Common myeloid progenitor, CD34-positive (primary cell): ENCODE data around the gene MEF2C.

ENCODE experiments used
- CTCF ChIA-PET: fragments of 350-600 bp; sonication (Branson Sonifier 250); formaldehyde crosslinking; loops from one replicate; lab custom pipeline; 2021; ENCODE audit warnings: antibody characterized with exemption; lab: Charles Lee
- POLR2A ChIA-PET: fragments of 350-600 bp; sonication (Branson Sonifier 250); formaldehyde crosslinking; loops from one replicate; lab custom pipeline; 2021; ENCODE audit warnings: antibody characterized with exemption; lab: Charles Lee
- DNase-seq, 3 donors: peaks; one replicate each; pipeline versions ENCODE4 v3.0.0 to v3.0.0-alpha.2; 2013
- H3K27ac ChIP-seq, 2 experiments: 1 replicate in 1 of 2; 2 replicates in 1 of 2; pipeline ENCODE4 v1.7.0; 2013; ENCODE audit warnings: inconsistent platforms in 2 of 2, low read length in 2 of 2, mild to moderate bottlenecking in 2 of 2, low read depth in 1 of 2, moderate library complexity in 1 of 2; ENCODE audit not compliant: severe bottlenecking in 2 of 2, insufficient read depth in 1 of 2, poor library complexity in 1 of 2
- H3K27me3 ChIP-seq, 5 experiments: replicated peaks in 2 of 5; 1 replicate in 3 of 5; 2 replicates in 2 of 5; pipeline versions ENCODE4 v1.6.1 to v1.7.0; 2013; ENCODE audit warnings: low read length in 4 of 5, mild to moderate bottlenecking in 2 of 5, moderate library complexity in 2 of 5, inconsistent platforms in 1 of 5; ENCODE audit not compliant: insufficient read depth in 5 of 5, control insufficient read depth in 4 of 5
- H3K36me3 ChIP-seq, 4 experiments: 1 replicate in 2 of 4; 2 replicates in 2 of 4; pipeline versions ENCODE4 v1.6.1 to v1.7.0; 2013; ENCODE audit warnings: low read length in 3 of 4, control low read depth in 1 of 4, mild to moderate bottlenecking in 1 of 4; ENCODE audit not compliant: control insufficient read depth in 4 of 4, insufficient read depth in 4 of 4
- H3K4me1 ChIP-seq, 4 experiments: 1 replicate in 3 of 4; 2 replicates in 1 of 4; pipeline versions ENCODE4 v1.6.1 to v1.7.1; 2013; ENCODE audit warnings: low read length in 3 of 4, mild to moderate bottlenecking in 3 of 4, control low read depth in 1 of 4, inconsistent platforms in 1 of 4, moderate library complexity in 1 of 4; ENCODE audit not compliant: control insufficient read depth in 4 of 4, insufficient read depth in 4 of 4; ENCODE audit errors: control extremely low read depth in 1 of 4
- H3K4me3 ChIP-seq, 7 experiments: 1 replicate in 4 of 7; 2 replicates in 3 of 7; pipeline versions ENCODE4 v1.5.1 to v1.7.0; 2013; ENCODE audit warnings: mild to moderate bottlenecking in 7 of 7, low read length in 6 of 7, moderate library complexity in 6 of 7, inconsistent platforms in 2 of 7, low read depth in 2 of 7, control low read depth in 1 of 7; ENCODE audit not compliant: insufficient read depth in 4 of 7, control insufficient read depth in 1 of 7; ENCODE audit errors: extremely low read depth in 1 of 7
- H3K9me3 ChIP-seq, 5 experiments: 1 replicate in 4 of 5; 2 replicates in 1 of 5; pipeline versions ENCODE4 v1.6.1 to v1.7.1; 2013; ENCODE audit warnings: low read length in 4 of 5, mild to moderate bottlenecking in 2 of 5, inconsistent platforms in 1 of 5, low read depth in 1 of 5, moderate library complexity in 1 of 5; ENCODE audit not compliant: control insufficient read depth in 4 of 5, insufficient read depth in 2 of 5; ENCODE audit errors: control extremely low read depth in 1 of 5
- WGBS: methylation state at CpG from one replicate; pipeline ENCODE4 v1.1.5; 2013; ENCODE audit not compliant: insufficient coverage; 5-methylcytosine and 5-hydroxymethylcytosine counted together

MEF2C gene

DNA sequence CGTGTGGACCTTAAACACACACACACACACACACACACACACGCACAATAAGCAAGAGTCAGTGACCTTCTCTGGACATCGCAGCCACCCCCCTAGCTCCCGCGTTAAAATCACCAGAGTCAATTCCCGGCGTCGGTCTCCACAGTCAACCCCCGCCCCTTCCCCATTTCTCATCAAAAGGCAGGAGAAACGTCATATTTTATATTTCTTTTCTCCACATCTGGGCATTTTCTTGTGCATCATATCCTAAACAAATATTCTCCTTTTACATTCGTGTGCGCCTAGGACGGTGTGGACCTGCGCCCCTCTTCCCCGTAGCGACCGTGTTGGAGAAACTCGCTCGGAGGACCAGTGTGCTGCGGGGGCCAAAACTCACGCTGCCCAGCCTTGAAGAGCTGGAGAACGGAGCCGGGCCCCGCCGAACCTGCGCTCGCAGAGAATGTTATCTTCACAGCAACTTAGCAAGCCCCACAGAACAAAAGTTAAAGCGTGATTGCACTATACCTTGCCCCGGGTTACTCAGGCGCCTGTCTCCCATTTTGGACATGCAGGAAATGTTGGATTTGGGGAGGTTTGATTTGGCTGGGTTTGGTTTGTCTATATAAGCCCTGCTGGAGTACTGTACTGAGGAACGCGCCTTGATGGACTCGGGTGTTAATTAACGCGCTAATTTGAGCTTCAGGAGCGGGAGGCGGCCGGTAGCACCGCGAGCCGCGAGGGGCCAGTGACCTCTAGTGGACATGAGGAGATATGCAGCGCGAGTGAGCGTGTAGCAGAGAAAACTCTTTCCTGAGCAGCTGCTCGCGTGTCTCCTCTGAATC, 192.4 kb downstream of the MEF2C start:
- peaks cover 0 to 19% (median 15%) of the 10 kb centered on the region in 4 experiments for H3K4me1 ChIP-seq
- no peak overlapping the region for H3K27ac ChIP-seq
- ChIA-PET CTCF (interaction anchor here (0.6 to 7.0 kb wide), 20 partner anchors 9 to 1574 kb away, joined by 3 to 53 read pairs (median 5); no protein-coding TSS in a partner anchor), POLR2A (interaction anchor here (0.6 to 1.1 kb wide), 2 partner anchors 24 to 919 kb away, joined by 3 read pairs; no protein-coding TSS in a partner anchor)
- 3% methylated on average over 41 of the region's 47 CpGs for WGBS
- peak overlapping the region in 4 of 7 experiments; percentile 26 to 54 (median 34) for H3K4me3 ChIP-seq
- DNase-seq, result peak; percentile 78 to 85 (median 84)
- H3K36me3 ChIP-seq, result no peaks in the 10 kb centered on the region
- peaks cover 0 to 3% (median 0%) of the 10 kb centered on the region in 5 experiments for H3K9me3 ChIP-seq
- peaks cover 42 to 100% (median 85%) of the 10 kb centered on the region in 5 experiments for H3K27me3 ChIP-seq

GRCh38 chr5:88689668-88690408, 193.1 kb downstream of the MEF2C start:
- H3K36me3 ChIP-seq, result no peaks in the 10 kb centered on the region
- H3K27ac ChIP-seq, result no peak overlapping the region
- H3K9me3 ChIP-seq, result peaks cover 0 to 3% (median 0%) of the 10 kb centered on the region in 5 experiments
- no peak overlapping the region for H3K4me3 ChIP-seq
- ChIA-PET POLR2A (interaction anchor here (0.6 kb wide), 1 partner anchor 918 kb away, joined by 3 read pairs; no protein-coding TSS in a partner anchor), CTCF (interaction anchor here (0.6 to 7.0 kb wide), 16 partner anchors 8 to 1575 kb away, joined by 3 to 53 read pairs (median 4); no protein-coding TSS in a partner anchor)
- DNase-seq, result peak in 2 of 3 donors; percentile 26 to 35
- peaks cover 0 to 19% (median 15%) of the 10 kb centered on the region in 4 experiments for H3K4me1 ChIP-seq
- H3K27me3 ChIP-seq, result peaks cover 43 to 100% (median 85%) of the 10 kb centered on the region in 5 experiments
- 9% methylated on average over 28 of the region's 38 CpGs for WGBS

DNA sequence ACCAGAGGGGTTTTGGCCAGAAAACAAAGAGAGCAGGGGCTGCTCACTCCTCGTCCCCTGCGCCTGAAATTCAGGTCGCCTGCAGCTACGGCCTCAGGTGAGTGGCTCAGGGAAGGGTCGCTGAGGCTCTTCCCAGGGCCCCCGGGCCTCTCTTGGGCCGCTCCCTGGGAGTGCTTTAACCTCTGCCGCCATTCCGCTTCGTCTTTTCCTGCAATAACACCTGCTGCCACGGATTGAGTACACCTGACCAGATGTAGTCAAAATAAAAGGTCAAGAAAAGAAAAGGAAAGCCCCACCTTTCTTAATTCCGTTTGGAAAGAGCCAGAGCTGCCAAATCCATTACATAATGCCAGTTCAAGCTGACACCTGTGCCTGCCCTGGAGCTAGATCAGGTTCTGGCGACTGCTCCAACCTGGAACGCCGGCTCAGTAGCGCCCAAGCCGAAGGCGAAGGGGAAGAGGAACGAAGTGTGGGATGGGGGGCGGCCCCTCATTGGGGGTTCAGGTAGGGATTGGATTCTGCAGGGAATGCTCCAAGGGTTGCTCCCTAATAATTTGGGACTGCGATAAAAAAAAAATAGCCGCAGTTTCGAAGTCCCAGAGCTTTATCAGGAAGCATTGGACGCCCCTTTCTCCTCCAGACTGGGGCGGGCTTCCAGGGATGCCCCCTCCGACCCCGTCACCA, 193.9 kb downstream of the MEF2C start:
- H3K36me3 ChIP-seq, result no peaks in the 10 kb centered on the region
- ChIA-PET POLR2A (no interaction called here), CTCF (interaction anchor here (0.9 to 7.0 kb wide), 10 partner anchors 8 to 910 kb away, joined by 3 to 53 read pairs (median 4); no protein-coding TSS in a partner anchor)
- H3K9me3 ChIP-seq, result peaks cover 0 to 3% (median 0%) of the 10 kb centered on the region in 5 experiments
- peaks cover 43 to 100% (median 84%) of the 10 kb centered on the region in 5 experiments for H3K27me3 ChIP-seq
- H3K27ac ChIP-seq, result no peak overlapping the region
- peaks cover 0 to 19% (median 16%) of the 10 kb centered on the region in 4 experiments for H3K4me1 ChIP-seq
- DNase-seq, result no peak
- no peak overlapping the region for H3K4me3 ChIP-seq
- 4% methylated on average over 17 of the region's 27 CpGs for WGBS

- POLR2A ChIA-PET, result no interaction called here
- H3K9me3 ChIP-seq, result peaks cover 0 to 3% (median 0%) of the 10 kb centered on the region in 5 experiments
- CTCF ChIA-PET, result interaction anchor here (0.9 to 7.0 kb wide), 4 partner anchors 13 to 906 kb away, joined by 4 to 53 read pairs (median 4); no protein-coding TSS in a partner anchor
These were observed 194.6 kb downstream of the MEF2C start for GRCh38 chr5:88688156-88688983.

GRCh38 chr5:88687373-88687911, 195.5 kb downstream of the MEF2C start:
- DNase-seq, result no peak
- 2% methylated on average over 9 of the region's 11 CpGs for WGBS
- Histone ChIP-seq H3K27ac (no peak overlapping the region), H3K4me3 (no peak overlapping the region), H3K9me3 (peaks cover 0 to 3% (median 0%) of the 10 kb centered on the region in 5 experiments), H3K4me1 (peaks cover 0 to 21% (median 19%) of the 10 kb centered on the region in 4 experiments), H3K36me3 (no peaks in the 10 kb centered on the region), H3K27me3 (peaks cover 30 to 100% (median 82%) of the 10 kb centered on the region in 5 experiments)
- ChIA-PET CTCF (interaction anchor here (1.5 to 7.0 kb wide), 2 partner anchors 20 to 905 kb away, joined by 5 to 53 read pairs; no protein-coding TSS in a partner anchor), POLR2A (no interaction called here)

More at GRCh38 chr5:88688156-88688983, 194.6 kb downstream of the MEF2C start:
- Histone ChIP-seq H3K4me3 (no peak overlapping the region), H3K27ac (no peak overlapping the region), H3K4me1 (peaks cover 0 to 22% (median 20%) of the 10 kb centered on the region in 4 experiments), H3K27me3 (peaks cover 39 to 100% (median 81%) of the 10 kb centered on the region in 5 experiments), H3K36me3 (no peaks in the 10 kb centered on the region)
- 18% methylated on average over 8 of the region's 13 CpGs for WGBS
- no peak for DNase-seq
